Sigmoid colon (tissue), 7 donors: Measurements from ENCODE around the gene SLC16A4. TPM values are rescaled to one million over a fixed set of nuclear protein-coding genes. Genes with fewer than 3 reads are reported as not detected.
"Not testable (repeated sequence)": the region's sequence is repeated elsewhere in the genome, so short reads cannot be mapped to it uniquely, and the experiment has no call there.

Experiments
- DNase-seq: peaks from one replicate; pipeline ENCODE4 v3.0.0-alpha.2; 2019
- H3K27ac ChIP-seq, 4 donors: fragments of 200-600 bp; sonication (generic); one replicate each; pipeline ENCODE4 v1.5.1; 2016 to 2019; ENCODE audit warnings: mild to moderate bottlenecking in 1 of 4
- H3K27me3 ChIP-seq, 3 donors: fragments of 200-600 bp; sonication (generic); one replicate each; pipeline ENCODE4 v1.5.1; 2019; ENCODE audit warnings: mild to moderate bottlenecking in 1 of 3
- H3K36me3 ChIP-seq, 4 donors: fragments of 200-600 bp; sonication (generic); one replicate each; pipeline ENCODE4 v1.5.1; 2016 to 2019
- H3K4me1 ChIP-seq, 4 donors: fragments of 200-600 bp; sonication (generic); one replicate each; pipeline ENCODE4 v1.5.1; 2017 to 2019
- H3K4me3 ChIP-seq, 4 donors: fragments of 200-600 bp; sonication (generic); one replicate each; pipeline ENCODE4 v1.5.1; 2017 to 2019; ENCODE audit warnings: mild to moderate bottlenecking in 2 of 4, moderate library complexity in 1 of 4
- H3K9me3 ChIP-seq, 4 donors: fragments of 200-600 bp in 3 of 4; sonication (generic) in 3 of 4; one replicate each; pipeline versions ENCODE4 v1.5.1 to v1.6.1; 2013 to 2019
- CTCF ChIP-seq, 4 experiments: fragments of 450-650 bp in 3 of 4; fragments of 200-600 bp in 1 of 4; IDR thresholded peaks; one replicate each; pipeline ENCODE4 v1.5.1; 2016 to 2019; ENCODE audit warnings: antibody characterized with exemption in 4 of 4, mild to moderate bottlenecking in 3 of 4, moderate library complexity in 2 of 4
- EP300 ChIP-seq, 4 donors: sonication (generic); formaldehyde crosslinking; IDR thresholded peaks; one replicate each; pipeline ENCODE4 v1.6.1; 2017; ENCODE audit warnings: antibody characterized with exemption in 4 of 4
- POLR2A ChIP-seq, 2 donors: fragments of 450-650 bp; IDR thresholded peaks; one replicate each; pipeline ENCODE4 v1.6.1; 2016; ENCODE audit warnings: antibody characterized with exemption in 2 of 2, mild to moderate bottlenecking in 2 of 2, moderate library complexity in 2 of 2
- POLR2AphosphoS5 ChIP-seq, 4 donors: sonication (generic); formaldehyde crosslinking; IDR thresholded peaks; one replicate each; pipeline ENCODE4 v1.6.1; 2017; ENCODE audit warnings: antibody characterized with exemption in 4 of 4
- WGBS, 2 donors: extraction: QIAGEN DNeasy Blood & Tissue Kit; methylation state at CpG; one replicate each; pipeline ENCODE4 v1.1.7; 2013; 5-methylcytosine and 5-hydroxymethylcytosine counted together
- intact Hi-C: fragments of 100-400 bp; cut with DNase I; formaldehyde crosslinking; loops from one replicate; pipeline ENCODE4 v1.15.1; 2023
- polyA plus RNA-seq, 3 donors: library from polyadenylated mRNA; stranded (reverse); fragments of 200-250 nt; gene quantifications; one replicate each; pipeline ENCODE4 v1.2.3, GENCODE V29; 2013
- total RNA-seq, 4 donors: library from RNA; depleted of rRNA; stranded (reverse); fragments of >200 nt; gene quantifications; one replicate each; pipeline ENCODE4 v1.1.0, GENCODE V29; 2016
- donor health status: healthy with polysubstance abuse.
- donor health status: Bipolar disorder and iron deficiency.
- donor health status: healthy.

The SLC16A4 gene
- total and polyA plus RNA-seq, 7 donors = 1.6 to 10.2 (median 5.2) TPM; not detected in 1

- intact Hi-C loops = no loop called here
- WGBS, 2 donors = 80 to 93% methylated on average over 4 of the region's 4 CpGs
- peaks cover 11 to 65% (median 53%) of the 10 kb centered on the region in 4 donors for H3K36me3 ChIP-seq
- H3K27me3 ChIP-seq = no peaks in the 10 kb centered on the region
- no peak overlapping the region for H3K27ac ChIP-seq
- DNase-seq = no peak
- H3K4me3 ChIP-seq = no peak overlapping the region
- TF ChIP-seq EP300 (IDR thresholded peaks at IDR 0.05) (no peak), CTCF (IDR thresholded peaks at IDR 0.05) (no peak), POLR2A (IDR thresholded peaks at IDR 0.05) (no peak), POLR2AphosphoS5 (IDR thresholded peaks at IDR 0.05) (no peak)
- peaks cover 0 to 29% (median 17%) of the 10 kb centered on the region in 4 donors for H3K4me1 ChIP-seq
- no peaks in the 10 kb centered on the region for H3K9me3 ChIP-seq
Measured at GRCh38 chr1:110404401-110404800, 13.6 kb upstream of the SLC16A4 start.

- intact Hi-C loops = no loop called here
- H3K9me3 ChIP-seq = no peaks in the 10 kb centered on the region
- H3K4me1 ChIP-seq = peaks cover 0 to 29% (median 16%) of the 10 kb centered on the region in 4 donors
- DNase-seq = no peak
- no peak for TF ChIP-seq POLR2AphosphoS5 (IDR thresholded peaks at IDR 0.05)
- TF ChIP-seq EP300 (IDR thresholded peaks at IDR 0.05) = no peak
- TF ChIP-seq CTCF (IDR thresholded peaks at IDR 0.05) = no peak
- TF ChIP-seq POLR2A (IDR thresholded peaks at IDR 0.05) = no peak
- no peak overlapping the region for H3K27ac ChIP-seq
- no peaks in the 10 kb centered on the region for H3K27me3 ChIP-seq
- 95 to 96% methylated on average over 5 of the region's 5 CpGs for WGBS, 2 donors
- H3K36me3 ChIP-seq = peaks cover 11 to 70% (median 53%) of the 10 kb centered on the region in 4 donors
- H3K4me3 ChIP-seq = no peak overlapping the region
Measured at GRCh38 chr1:110403805-110404204, 13.0 kb upstream of the SLC16A4 start.

- H3K9me3 ChIP-seq, H3K27me3 ChIP-seq, DNase-seq, H3K4me3 ChIP-seq, H3K27ac ChIP-seq, H3K4me1 ChIP-seq, intact Hi-C loops: not testable (repeated sequence)
- 97% methylated on average over 48 of the region's 48 CpGs for WGBS, 2 donors
- H3K36me3 ChIP-seq = peaks cover 3 to 37% (median 17%) of the 10 kb centered on the region in 4 donors
Measured at GRCh38 chr1:110396259-110396958, 5.6 kb upstream of the SLC16A4 start.

- H3K36me3 ChIP-seq = peaks cover 0 to 17% (median 0%) of the 10 kb centered on the region in 4 donors
- no peak overlapping the region for H3K4me3 ChIP-seq
- intact Hi-C loops = no loop called here
- 96 to 97% methylated on average over 3 of the region's 3 CpGs for WGBS, 2 donors
- peaks cover 0 to 4% (median 2%) of the 10 kb centered on the region in 4 donors for H3K4me1 ChIP-seq
- H3K27me3 ChIP-seq = no peaks in the 10 kb centered on the region
- DNase-seq = no peak
- no peaks in the 10 kb centered on the region for H3K9me3 ChIP-seq
- H3K27ac ChIP-seq = peak overlapping the region in 1 of 4 donors; percentile 28
- TF ChIP-seq POLR2A (IDR thresholded peaks at IDR 0.05) = no peak
- no peak for TF ChIP-seq EP300 (IDR thresholded peaks at IDR 0.05)
- TF ChIP-seq CTCF (IDR thresholded peaks at IDR 0.05) = no peak
- TF ChIP-seq POLR2AphosphoS5 (IDR thresholded peaks at IDR 0.05) = no peak
Measured at GRCh38 chr1:110394493-110394820, 3.6 kb upstream of the SLC16A4 start.

- peaks cover 0 to 4% (median 2%) of the 10 kb centered on the region in 4 donors for H3K4me1 ChIP-seq
- DNase-seq = no peak
- 59 to 75% methylated on average over 3 of the region's 3 CpGs for WGBS, 2 donors
- H3K36me3 ChIP-seq = peaks cover 0 to 13% (median 0%) of the 10 kb centered on the region in 4 donors
- H3K27me3 ChIP-seq = no peaks in the 10 kb centered on the region
- TF ChIP-seq POLR2AphosphoS5 (IDR thresholded peaks at IDR 0.05) (no peak), CTCF (IDR thresholded peaks at IDR 0.05) (no peak), EP300 (IDR thresholded peaks at IDR 0.05) (no peak), POLR2A (IDR thresholded peaks at IDR 0.05) (no peak)
- intact Hi-C loops = no loop called here
- H3K27ac ChIP-seq = peak overlapping the region in 1 of 4 donors; percentile 28
- H3K4me3 ChIP-seq = no peak overlapping the region
- H3K9me3 ChIP-seq = no peaks in the 10 kb centered on the region
Measured at GRCh38 chr1:110393691-110394492, 3.1 kb upstream of the SLC16A4 start.
